ENCODE results near the gene CPHXL.

Gene CPHXL

DNA sequence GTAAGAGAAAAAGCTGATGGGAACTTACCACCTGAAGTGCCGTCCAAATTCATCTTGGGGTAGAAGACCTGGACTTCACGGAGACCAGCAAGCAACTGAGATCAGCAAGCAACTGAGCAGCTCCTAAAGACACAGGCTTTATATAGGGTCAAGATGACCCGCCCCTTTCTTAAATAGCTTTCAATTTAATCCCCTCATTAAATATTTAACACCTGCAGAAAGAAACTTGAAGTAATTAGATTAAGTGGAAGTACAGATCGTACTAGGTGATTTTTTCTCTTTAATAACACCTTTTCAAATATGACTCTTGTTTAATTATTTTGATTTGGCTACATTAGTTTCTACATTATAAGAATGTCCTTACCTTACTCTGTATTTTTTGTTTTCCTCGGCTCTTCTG is at the start of gene CPHXL:
Gene CPHXL (minus strand): TSS at position 101 of the 400 bp plus-strand sequence. CDS start 48 bp downstream, at position 53.
- no peak for DNase-seq (ENCODE audit: low read depth in 4 of 4, low spot score in 1 of 4)

- DNase-seq (ENCODE audit: low read depth in 4 of 4, low spot score in 1 of 4), result no peak
Observed at GRCh38 chr16:75774197-75774596, 47.9 kb upstream of the CPHXL start.

DNA sequence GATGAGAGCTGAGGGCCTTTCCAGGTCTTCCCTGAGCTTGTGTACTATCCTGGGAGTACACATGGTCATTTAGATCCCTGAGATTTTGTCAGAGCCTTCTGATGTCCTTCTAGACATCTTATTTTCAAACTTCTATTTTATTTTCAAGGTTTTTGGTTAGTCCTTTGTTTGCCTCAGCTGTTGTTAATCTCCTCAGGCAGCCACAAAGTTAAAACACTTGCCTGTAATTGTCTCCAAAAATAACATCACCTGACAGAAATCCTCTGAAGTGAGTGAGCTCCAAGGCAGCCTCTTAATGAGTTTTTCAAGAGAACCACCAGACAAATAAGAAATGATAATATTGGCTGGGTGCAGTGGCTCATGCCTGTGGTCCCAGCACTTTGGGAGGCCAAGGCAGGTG is 43.8 kb upstream of the CPHXL start:
- DNase-seq (ENCODE audit: low read depth in 4 of 4, low spot score in 1 of 4), result no peak

DNA sequence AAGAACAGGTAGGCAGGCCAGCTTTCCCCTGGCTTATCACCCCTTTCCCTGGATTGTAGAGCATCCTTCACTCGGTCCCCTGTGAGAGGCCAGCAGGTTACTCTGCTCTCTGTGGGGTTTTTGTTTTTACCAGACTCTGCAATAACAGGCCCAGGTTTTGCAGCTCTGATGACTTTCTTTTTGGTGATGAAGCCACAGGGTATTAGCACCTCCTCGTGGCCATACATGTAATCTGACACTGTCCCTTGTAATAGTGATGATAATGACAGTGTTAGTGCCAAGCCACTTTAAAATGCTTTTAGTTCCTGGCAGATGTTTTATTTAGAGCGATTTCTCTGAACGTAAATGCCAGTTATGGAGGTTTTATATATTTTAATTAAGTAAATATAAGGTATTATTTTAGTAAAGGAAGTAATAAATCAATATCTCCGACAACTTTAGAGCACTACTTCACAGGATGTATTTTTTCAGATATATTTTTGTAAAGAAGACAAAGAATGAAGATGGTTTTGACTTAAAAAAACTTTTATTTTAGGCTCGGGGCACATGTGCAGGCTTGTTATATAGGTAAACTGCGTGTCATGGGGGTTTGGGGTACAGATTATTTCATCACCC is 38.0 kb upstream of the CPHXL start:
- DNase-seq (ENCODE audit: low read depth in 4 of 4, low spot score in 1 of 4), result peak in 2 of 4 experiments; percentile 7 to 29

DNA sequence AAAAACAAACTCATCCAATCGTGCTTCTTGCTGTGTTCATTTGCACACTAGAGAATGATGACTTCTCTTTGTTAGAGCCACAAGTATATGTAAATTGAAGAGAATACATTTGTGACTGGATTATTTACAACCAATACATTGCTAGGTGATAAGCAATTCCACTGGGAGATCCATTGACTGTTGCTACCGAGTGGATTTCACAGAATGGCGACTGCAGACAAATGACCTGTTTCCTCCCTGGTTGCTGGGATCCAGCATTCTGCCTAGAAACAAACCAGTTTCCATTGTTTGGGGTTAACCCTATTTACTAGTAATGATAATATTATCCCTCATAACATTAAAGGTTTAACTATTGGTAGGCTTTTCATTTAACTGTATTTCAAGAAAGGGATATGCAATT is 36.9 kb upstream of the CPHXL start:
- DNase-seq (ENCODE audit: low read depth in 4 of 4, low spot score in 1 of 4), result no peak

GRCh38 chr16:75762746-75763145 is 36.5 kb upstream of the CPHXL start:
- no peak for DNase-seq (ENCODE audit: low read depth in 4 of 4, low spot score in 1 of 4)

- no peak for DNase-seq (ENCODE audit: low read depth in 4 of 4, low spot score in 1 of 4)
Observed at GRCh38 chr16:75761108-75761507, 34.8 kb upstream of the CPHXL start.

DNA sequence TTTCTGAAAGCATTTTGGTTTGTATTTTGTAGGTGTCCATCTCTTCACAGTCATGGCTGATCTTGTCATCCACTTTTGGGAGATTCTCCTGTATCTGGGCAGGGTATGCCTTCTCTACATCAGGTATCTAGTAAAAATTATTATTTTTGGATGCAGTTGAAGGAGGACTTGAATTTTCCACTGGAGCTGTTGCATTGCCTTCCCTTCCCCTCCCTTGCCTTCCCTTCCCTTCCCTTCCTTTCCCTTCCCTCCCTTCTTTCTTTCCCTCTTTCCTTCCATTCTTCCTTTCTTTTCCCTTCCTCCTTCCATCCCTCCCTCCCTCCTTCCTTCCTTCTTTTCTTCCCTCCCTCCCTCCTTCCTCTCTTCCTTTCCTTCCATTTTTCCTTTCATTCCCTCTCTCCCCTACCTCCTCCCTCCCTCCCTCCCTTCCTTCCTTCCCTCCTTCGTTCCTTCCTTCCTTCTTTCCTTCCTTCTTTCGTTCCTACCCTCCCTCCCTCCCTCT is 33.8 kb upstream of the CPHXL start:
- no peak for DNase-seq (ENCODE audit: low read depth in 4 of 4, low spot score in 1 of 4)

GRCh38 chr16:75758215-75758614 is 31.9 kb upstream of the CPHXL start:
- no peak for DNase-seq (ENCODE audit: low read depth in 4 of 4, low spot score in 1 of 4)

- no peak for DNase-seq (ENCODE audit: low read depth in 4 of 4, low spot score in 1 of 4)
Observed at GRCh38 chr16:75754141-75754540, 27.9 kb upstream of the CPHXL start.

DNA sequence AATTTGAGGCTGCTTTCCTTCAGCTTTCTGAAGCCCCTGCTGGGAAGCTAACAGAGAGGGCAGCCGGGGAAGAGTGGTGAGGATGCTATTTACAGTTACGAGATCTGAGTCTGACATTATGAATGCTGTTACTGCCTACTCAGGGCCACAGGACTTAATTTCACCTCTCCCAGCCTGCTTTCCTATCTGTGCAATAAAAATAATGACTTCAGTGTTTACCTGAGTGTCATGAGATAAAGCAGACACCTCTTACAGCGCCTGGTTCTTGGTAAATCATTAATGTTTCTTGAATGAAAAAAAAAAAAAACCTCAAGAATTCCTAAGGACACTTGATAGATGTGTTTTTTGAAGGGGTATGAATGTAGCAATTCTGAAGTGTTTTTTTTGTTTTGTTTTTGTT is 24.2 kb upstream of the CPHXL start:
- no peak for DNase-seq (ENCODE audit: low read depth in 4 of 4, low spot score in 1 of 4)

DNA sequence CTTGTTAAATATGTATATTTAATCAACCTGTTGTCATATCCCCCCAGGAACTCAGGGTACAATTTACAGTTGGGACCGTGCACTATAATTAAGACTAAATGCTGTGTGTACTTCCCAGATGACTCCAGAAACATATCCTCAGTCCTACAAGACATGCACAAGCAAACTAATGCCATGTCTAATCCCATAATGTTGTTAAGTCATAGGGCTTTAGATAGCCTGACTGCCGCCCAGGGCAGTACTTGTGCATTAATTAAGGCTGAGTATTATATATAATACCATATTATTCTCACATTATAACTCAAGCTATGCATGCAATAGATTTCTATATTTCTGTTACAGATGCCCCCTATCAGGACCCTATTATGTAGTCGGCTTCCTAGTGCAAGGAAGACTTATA is 20.1 kb upstream of the CPHXL start:
- no peak for DNase-seq (ENCODE audit: low read depth in 4 of 4, low spot score in 1 of 4)

- DNase-seq (ENCODE audit: low read depth in 4 of 4, low spot score in 1 of 4), result no peak
Observed at GRCh38 chr16:75745823-75746222, 19.5 kb upstream of the CPHXL start.

- no peak for DNase-seq (ENCODE audit: low read depth in 4 of 4, low spot score in 1 of 4)
Observed at GRCh38 chr16:75745242-75745641, 19.0 kb upstream of the CPHXL start.

- DNase-seq (ENCODE audit: low read depth in 4 of 4, low spot score in 1 of 4), result no peak
Observed at GRCh38 chr16:75742424-75743047, 16.2 kb upstream of the CPHXL start.

GRCh38 chr16:75733305-75734211 is 7.3 kb upstream of the CPHXL start:
- DNase-seq (ENCODE audit: low read depth in 4 of 4, low spot score in 1 of 4), result no peak

GRCh38 chr16:75732871-75733270 is 6.6 kb upstream of the CPHXL start:
- no peak for DNase-seq (ENCODE audit: low read depth in 4 of 4, low spot score in 1 of 4)

GRCh38 chr16:75727221-75727620 is 931 bp upstream of the CPHXL start:
- no peak for DNase-seq (ENCODE audit: low read depth in 4 of 4, low spot score in 1 of 4)

DNA sequence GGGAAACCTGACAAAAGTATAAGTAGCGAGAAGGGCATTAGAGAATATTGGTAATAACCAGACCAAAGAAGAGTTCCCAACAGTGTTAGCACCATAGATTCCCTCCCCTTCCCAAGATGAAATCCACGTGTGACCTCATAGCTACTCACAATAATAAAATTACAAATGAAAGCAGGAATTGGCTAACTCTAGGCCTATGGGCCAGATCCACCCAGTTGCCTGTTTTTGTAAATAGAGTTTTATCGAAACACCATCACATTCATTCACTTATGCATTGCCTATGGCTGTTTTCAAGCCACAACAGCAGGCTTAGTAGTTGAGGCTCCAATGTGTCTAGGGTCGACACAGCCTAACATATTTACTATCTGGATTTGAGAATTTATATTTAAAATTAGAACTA is 7.8 kb downstream of the CPHXL start:
- DNase-seq (ENCODE audit: low read depth in 4 of 4, low spot score in 1 of 4), result no peak

- DNase-seq (ENCODE audit: low read depth in 4 of 4, low spot score in 1 of 4), result no peak
Observed at GRCh38 chr16:75714661-75715060, 11.6 kb downstream of the CPHXL start.

DNA sequence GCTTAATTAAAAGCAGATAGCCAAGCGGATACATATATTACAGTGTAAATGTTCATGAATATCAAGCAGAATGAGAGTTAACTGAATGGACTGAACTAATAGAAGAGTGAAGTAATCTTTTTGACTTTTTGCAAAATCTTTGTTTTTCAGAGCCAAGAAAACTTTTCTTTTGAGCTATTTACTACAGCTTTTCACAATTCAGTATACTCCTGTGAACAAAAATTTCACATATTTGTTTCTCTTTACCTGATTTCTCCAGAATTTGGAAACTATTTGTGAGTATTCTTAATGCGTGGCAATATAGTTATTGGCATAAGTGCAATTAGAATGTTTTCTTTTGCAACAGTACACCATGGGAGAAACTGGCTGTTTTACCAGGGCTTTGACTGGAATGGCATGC is 15.9 kb downstream of the CPHXL start:
- no peak for DNase-seq (ENCODE audit: low read depth in 4 of 4, low spot score in 1 of 4)

DNA sequence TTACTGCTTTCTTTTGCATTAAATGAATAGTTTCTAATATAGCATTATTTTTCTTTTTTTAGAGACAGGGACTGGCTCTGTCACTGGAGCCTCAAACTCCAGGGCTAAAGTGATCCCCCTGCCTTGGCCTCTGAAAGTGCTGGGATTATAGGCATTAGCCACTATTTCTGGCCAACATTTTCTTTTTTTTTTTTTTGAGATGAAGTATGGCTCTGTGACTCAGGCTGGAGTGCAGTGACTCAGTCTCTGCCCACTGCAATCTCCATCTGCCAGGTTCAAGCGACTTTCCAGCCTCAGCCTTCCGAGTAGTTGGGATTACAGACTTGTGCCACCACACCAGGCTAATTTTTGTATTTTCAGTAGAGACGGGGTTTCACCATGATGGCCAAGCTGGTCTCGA is 23.0 kb downstream of the CPHXL start:
- DNase-seq (ENCODE audit: low read depth in 4 of 4, low spot score in 1 of 4), result no peak
